GM23248 (cell line): ENCODE results near the gene VWA2. TPM values are rescaled to one million over a fixed set of nuclear protein-coding genes. Genes with fewer than 3 reads are reported as not detected.

Experiments used
- DNase-seq: peaks from one replicate; pipeline ENCODE4 v3.0.0-alpha.2; 2015
- H2AFZ ChIP-seq: fragments of 200-600 bp; sonication (generic); 2 replicates; pipeline ENCODE4 v1.6.1; 2016; ENCODE audit warnings: antibody characterized with exemption
- H3F3A ChIP-seq: fragments of 200-600 bp; sonication (generic); 2 replicates; pipeline ENCODE4 v1.6.1; 2016; ENCODE audit warnings: mild to moderate bottlenecking, antibody characterized with exemption, mixed run types; ENCODE audit not compliant: insufficient read depth
- H3K27ac ChIP-seq: fragments of 200-600 bp; sonication (generic); 2 replicates; pipeline ENCODE4 v1.5.1; 2016; ENCODE audit warnings: mild to moderate bottlenecking
- H3K27me3 ChIP-seq: fragments of 200-600 bp; sonication (generic); replicated peaks from 2 replicates; pipeline ENCODE4 v1.6.1; 2016; ENCODE audit warnings: mild to moderate bottlenecking; ENCODE audit not compliant: insufficient read depth
- H3K36me3 ChIP-seq: fragments of 200-600 bp; sonication (generic); 2 replicates; pipeline ENCODE4 v1.6.1; 2016; ENCODE audit warnings: low read depth, mild to moderate bottlenecking
- H3K4me1 ChIP-seq: fragments of 200-600 bp; sonication (generic); 2 replicates; pipeline ENCODE4 v1.6.1; 2016; ENCODE audit warnings: mild to moderate bottlenecking; ENCODE audit not compliant: insufficient read depth
- H3K4me2 ChIP-seq: fragments of 200-600 bp; sonication (generic); one replicate; pipeline ENCODE4 v1.6.1; 2016; ENCODE audit warnings: mild to moderate bottlenecking; ENCODE audit not compliant: unreplicated experiment
- H3K4me3 ChIP-seq: fragments of 200-600 bp; sonication (generic); 2 replicates; pipeline ENCODE4 v1.5.1; 2016; ENCODE audit warnings: mild to moderate bottlenecking
- H3K79me2 ChIP-seq: fragments of 200-600 bp; sonication (generic); 2 replicates; pipeline ENCODE4 v1.6.1; 2016; ENCODE audit warnings: mild to moderate bottlenecking; ENCODE audit not compliant: insufficient read depth
- H3K9ac ChIP-seq: fragments of 200-600 bp; sonication (generic); 2 replicates; pipeline ENCODE4 v1.6.1; 2016; ENCODE audit warnings: mild to moderate bottlenecking
- H3K9me2 ChIP-seq: fragments of 200-600 bp; sonication (generic); 2 replicates; pipeline ENCODE4 v1.6.1; 2016; ENCODE audit warnings: mixed run types, mild to moderate bottlenecking, moderate library complexity; ENCODE audit not compliant: insufficient read depth
- H3K9me3 ChIP-seq: fragments of 200-600 bp; sonication (generic); one replicate; pipeline ENCODE4 v1.6.1; 2017; ENCODE audit warnings: low read depth
- H4K20me1 ChIP-seq: fragments of 200-600 bp; sonication (generic); 2 replicates; pipeline ENCODE4 v1.6.0; 2016; ENCODE audit not compliant: insufficient read depth
- EZH2 ChIP-seq: fragments of 200-600 bp; sonication (generic); IDR thresholded peaks from 2 replicates; pipeline ENCODE4 v1.6.1; 2018; ENCODE audit warnings: antibody characterized with exemption, mild to moderate bottlenecking; ENCODE audit not compliant: insufficient read depth, poor library complexity, severe bottlenecking
- EZH2phosphoT487 ChIP-seq: fragments of 200-600 bp; sonication (generic); IDR thresholded peaks from 2 replicates; pipeline ENCODE4 v1.6.1; 2018; ENCODE audit warnings: antibody characterized with exemption, moderate library complexity, mild to moderate bottlenecking, low read depth; ENCODE audit not compliant: insufficient read depth
- WGBS, 2 experiments: methylation state at CpG; one replicate each; pipeline ENCODE4 v1.1.6; 2015 to 2017; ENCODE audit warnings: low lambda C conversion rate in 2 of 2, low coverage in 1 of 2; ENCODE audit errors: missing lambda C conversion rate in 2 of 2; 5-methylcytosine and 5-hydroxymethylcytosine counted together
- in situ Hi-C: fragments of 300-500 bp; cut with MboI; formaldehyde crosslinking; loops from 2 replicates; pipeline ENCODE4 v1.15.0; 2020
- polyA plus RNA-seq: library from polyadenylated mRNA; unstranded; fragments of >200 nt; fragmentation: Nextera tagmentation; extraction: Ambion mirVana; gene quantifications from 2 replicates; pipeline ENCODE4 v1.2.1, GENCODE V29; 2016
- total RNA-seq: library from RNA; depleted of rRNA; stranded (reverse); fragments of >200 nt; shearing (Covaris generic); gene quantifications from 2 replicates; pipeline ENCODE4 v1.2.3, GENCODE V29; 2014

Gene VWA2
- total and polyA plus RNA-seq, 2 experiments from 2014 or later = not detected

GRCh38 chr10:114272696-114273095 lies 33.6 kb downstream of the VWA2 start:
- H3K79me2 ChIP-seq = no peaks in the 10 kb centered on the region
- in situ Hi-C loops = no loop called here
- H3K9ac ChIP-seq = no peak overlapping the region
- H2AFZ ChIP-seq = no peak overlapping the region
- H3K4me2 ChIP-seq = no peak overlapping the region
- H4K20me1 ChIP-seq = no peaks in the 10 kb centered on the region
- peaks cover 18% of the 10 kb centered on the region for H3F3A ChIP-seq
- TF ChIP-seq EZH2 (no peak), EZH2phosphoT487 (no peak)
- no peaks in the 10 kb centered on the region for H3K9me2 ChIP-seq
- no peak for DNase-seq
- H3K36me3 ChIP-seq = no peaks in the 10 kb centered on the region
- no peak overlapping the region for H3K4me3 ChIP-seq
- 89 to 95% methylated on average over 6 of the region's 6 CpGs for WGBS, 2 experiments
- peaks cover 15% of the 10 kb centered on the region; the same call in 1 of the 2 replicates for H3K27me3 ChIP-seq
- no peak overlapping the region for H3K27ac ChIP-seq
- peaks cover 15% of the 10 kb centered on the region for H3K4me1 ChIP-seq
- H3K9me3 ChIP-seq = no peaks in the 10 kb centered on the region

- H3F3A ChIP-seq = peaks cover 18% of the 10 kb centered on the region
- no peak overlapping the region for H2AFZ ChIP-seq
- no peak overlapping the region for H3K9ac ChIP-seq
- H3K4me2 ChIP-seq = no peak overlapping the region
- no peaks in the 10 kb centered on the region for H3K9me3 ChIP-seq
- no peaks in the 10 kb centered on the region for H3K9me2 ChIP-seq
- no peaks in the 10 kb centered on the region for H3K36me3 ChIP-seq
- 93 to 95% methylated on average over 3 of the region's 3 CpGs for whole genome bisulfite sequencing, 2 experiments
- H3K79me2 ChIP-seq = no peaks in the 10 kb centered on the region
- no peak overlapping the region for H3K27ac ChIP-seq
- TF ChIP-seq EZH2 (no peak), EZH2phosphoT487 (no peak)
- no peak for DNase-seq
- H3K4me1 ChIP-seq = peaks cover 15% of the 10 kb centered on the region
- no peaks in the 10 kb centered on the region for H4K20me1 ChIP-seq
- in situ Hi-C loops = no loop called here
- peaks cover 18% of the 10 kb centered on the region; the same call in 1 of the 2 replicates for H3K27me3 ChIP-seq
- H3K4me3 ChIP-seq = no peak overlapping the region
Measured at GRCh38 chr10:114273910-114274309, 34.9 kb downstream of the VWA2 start.

- in situ Hi-C loops = no loop called here
- H3K4me3 ChIP-seq = no peak overlapping the region
- WGBS, 2 experiments = 93 to 94% methylated on average over 16 of the region's 16 CpGs
Measured at GRCh38 chr10:114274616-114275453, 35.8 kb downstream of the VWA2 start.

DNA sequence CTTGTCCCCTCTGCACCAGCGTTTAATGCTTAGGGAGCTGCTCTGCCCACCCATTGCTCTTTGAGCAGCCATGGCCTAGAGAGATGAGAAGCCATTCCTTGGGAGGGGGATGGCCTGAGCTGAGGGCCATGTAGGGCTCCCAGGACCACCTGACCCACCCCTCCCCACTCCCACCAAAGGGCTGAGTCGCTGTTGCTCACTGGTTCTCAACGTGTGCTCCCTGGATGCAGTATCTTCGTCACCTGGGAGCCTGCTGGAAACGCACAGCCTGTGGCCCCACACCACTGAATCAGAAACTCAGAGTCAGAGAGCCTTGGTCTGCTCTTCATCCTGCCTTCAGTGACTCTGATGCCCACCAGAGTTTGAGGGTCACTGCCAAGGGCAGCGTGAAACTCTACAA lies 37.0 kb downstream of the VWA2 start:
- Histone ChIP-seq H3K4me2 (no peak overlapping the region), H3K9ac (no peak overlapping the region), H3K27ac (no peak overlapping the region), H2AFZ (no peak overlapping the region), H3K79me2 (no peaks in the 10 kb centered on the region), H3F3A (peaks cover 12% of the 10 kb centered on the region), H3K4me3 (no peak overlapping the region), H3K27me3 (peaks cover 23% of the 10 kb centered on the region), H3K36me3 (no peaks in the 10 kb centered on the region), H3K9me2 (no peaks in the 10 kb centered on the region), H3K9me3 (no peaks in the 10 kb centered on the region), H4K20me1 (no peaks in the 10 kb centered on the region), H3K4me1 (peaks cover 11% of the 10 kb centered on the region)
- DNase-seq = no peak
- in situ Hi-C loops = no loop called here
- no peak for TF ChIP-seq EZH2phosphoT487
- WGBS, 2 experiments = 92 to 94% methylated on average over 6 of the region's 6 CpGs

More at GRCh38 chr10:114274616-114275453, 35.8 kb downstream of the VWA2 start:
- Histone ChIP-seq H3K79me2 (no peaks in the 10 kb centered on the region), H3K36me3 (no peaks in the 10 kb centered on the region), H3K9me2 (no peaks in the 10 kb centered on the region), H3K27ac (no peak overlapping the region), H3K9me3 (no peaks in the 10 kb centered on the region), H2AFZ (no peak overlapping the region), H3K27me3 (peaks cover 22% of the 10 kb centered on the region; the same call in 1 of the 2 replicates), H4K20me1 (no peaks in the 10 kb centered on the region), H3F3A (peaks cover 18% of the 10 kb centered on the region), H3K4me2 (no peak overlapping the region), H3K4me1 (peaks cover 15% of the 10 kb centered on the region), H3K9ac (no peak overlapping the region)
- TF ChIP-seq EZH2 (no peak), EZH2phosphoT487 (no peak)
- DNase-seq = no peak
